LNCaP clone FGC (cell line): ENCODE measurements around the gene CD19.

ENCODE experiments used
- DNase-seq: peaks from one replicate; pipeline ENCODE4 v3.0.0-alpha.2; 2011; ENCODE audit warnings: low read depth
- H3K4me3 ChIP-seq: 2 replicates; pipeline ENCODE4 v1.5.1; 2011; ENCODE audit warnings: mild to moderate bottlenecking, low read depth, low read length, control low read depth
- TF ChIP-seq, protein P1 (sequence below): IDR thresholded peaks from 2 replicates; pipeline ENCODE4 v1.5.1; 2012; ENCODE audit warnings: mild to moderate bottlenecking; ENCODE audit not compliant: control insufficient read depth, insufficient read depth; ENCODE audit errors: extremely low read depth

CD19 gene

DNA sequence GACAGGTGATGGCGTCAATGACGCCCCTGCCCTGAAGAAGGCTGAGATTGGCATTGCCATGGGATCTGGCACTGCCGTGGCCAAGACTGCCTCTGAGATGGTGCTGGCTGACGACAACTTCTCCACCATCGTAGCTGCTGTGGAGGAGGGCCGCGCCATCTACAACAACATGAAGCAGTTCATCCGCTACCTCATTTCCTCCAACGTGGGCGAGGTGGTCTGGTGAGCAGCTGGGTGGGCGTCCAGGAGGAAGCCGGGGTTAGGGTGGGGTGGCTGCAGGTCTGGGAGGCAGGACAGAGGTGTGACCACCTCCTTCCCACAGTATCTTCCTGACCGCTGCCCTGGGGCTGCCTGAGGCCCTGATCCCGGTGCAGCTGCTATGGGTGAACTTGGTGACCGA is 29.9 kb upstream of the CD19 start:
- TF ChIP-seq, protein P1, sequence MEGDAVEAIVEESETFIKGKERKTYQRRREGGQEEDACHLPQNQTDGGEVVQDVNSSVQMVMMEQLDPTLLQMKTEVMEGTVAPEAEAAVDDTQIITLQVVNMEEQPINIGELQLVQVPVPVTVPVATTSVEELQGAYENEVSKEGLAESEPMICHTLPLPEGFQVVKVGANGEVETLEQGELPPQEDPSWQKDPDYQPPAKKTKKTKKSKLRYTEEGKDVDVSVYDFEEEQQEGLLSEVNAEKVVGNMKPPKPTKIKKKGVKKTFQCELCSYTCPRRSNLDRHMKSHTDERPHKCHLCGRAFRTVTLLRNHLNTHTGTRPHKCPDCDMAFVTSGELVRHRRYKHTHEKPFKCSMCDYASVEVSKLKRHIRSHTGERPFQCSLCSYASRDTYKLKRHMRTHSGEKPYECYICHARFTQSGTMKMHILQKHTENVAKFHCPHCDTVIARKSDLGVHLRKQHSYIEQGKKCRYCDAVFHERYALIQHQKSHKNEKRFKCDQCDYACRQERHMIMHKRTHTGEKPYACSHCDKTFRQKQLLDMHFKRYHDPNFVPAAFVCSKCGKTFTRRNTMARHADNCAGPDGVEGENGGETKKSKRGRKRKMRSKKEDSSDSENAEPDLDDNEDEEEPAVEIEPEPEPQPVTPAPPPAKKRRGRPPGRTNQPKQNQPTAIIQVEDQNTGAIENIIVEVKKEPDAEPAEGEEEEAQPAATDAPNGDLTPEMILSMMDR: no peak
- H3K4me3 ChIP-seq: no peak overlapping the region
- DNase-seq: no peak

DNA sequence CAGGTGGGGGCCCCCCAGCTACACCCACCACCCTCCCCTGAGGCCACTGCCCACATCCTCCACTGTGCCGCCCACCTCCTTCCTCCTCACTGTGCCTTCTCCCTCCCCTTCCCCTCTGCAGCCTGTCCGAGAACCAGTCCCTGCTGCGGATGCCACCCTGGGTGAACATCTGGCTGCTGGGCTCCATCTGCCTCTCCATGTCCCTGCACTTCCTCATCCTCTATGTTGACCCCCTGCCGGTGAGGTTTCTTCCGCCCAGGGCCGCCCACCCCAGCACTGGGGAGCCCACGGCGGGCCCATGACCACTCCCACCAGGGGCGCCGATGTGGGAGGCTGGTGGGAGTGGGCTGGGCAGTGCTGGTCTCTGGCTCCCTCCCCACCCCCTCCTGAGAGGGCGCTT is 28.9 kb upstream of the CD19 start:
- H3K4me3 ChIP-seq: no peak overlapping the region
- TF ChIP-seq, protein P1: no peak
- DNase-seq: no peak

DNA sequence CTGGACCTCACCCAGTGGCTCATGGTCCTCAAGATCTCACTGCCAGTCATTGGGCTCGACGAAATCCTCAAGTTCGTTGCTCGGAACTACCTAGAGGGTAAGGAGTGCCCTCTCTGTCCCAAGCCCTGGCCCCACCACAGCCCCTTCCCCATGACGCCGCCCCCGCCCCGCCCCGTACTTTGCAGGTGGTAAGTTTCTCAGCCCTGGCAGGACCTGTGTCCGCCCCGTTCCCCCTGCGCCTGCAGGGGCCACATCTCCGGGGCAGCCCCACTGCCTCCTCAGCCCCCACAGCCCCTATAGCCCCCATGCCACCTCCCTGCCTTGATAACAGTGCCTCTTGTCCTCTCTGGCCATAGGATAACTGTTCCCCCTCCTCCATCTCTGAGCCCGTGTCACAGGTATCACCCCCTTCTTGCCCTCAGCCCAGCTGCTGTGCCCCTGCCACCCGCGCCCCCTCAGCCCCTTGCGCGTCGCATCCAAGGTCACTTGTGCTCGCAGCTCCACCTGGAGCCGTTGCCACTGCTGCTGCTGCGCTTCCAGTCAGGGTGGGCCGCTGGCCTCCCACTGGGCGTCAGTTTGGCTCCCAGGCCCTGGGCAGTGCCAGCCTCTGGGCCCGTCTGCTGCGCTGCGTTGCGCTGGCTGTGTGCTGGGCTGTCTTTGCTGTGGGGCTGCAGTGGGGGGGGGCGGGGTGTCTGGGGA is 28.3 kb upstream of the CD19 start:
- DNase-seq: no peak
- TF ChIP-seq, protein P1: no peak
- H3K4me3 ChIP-seq: no peak overlapping the region

DNA sequence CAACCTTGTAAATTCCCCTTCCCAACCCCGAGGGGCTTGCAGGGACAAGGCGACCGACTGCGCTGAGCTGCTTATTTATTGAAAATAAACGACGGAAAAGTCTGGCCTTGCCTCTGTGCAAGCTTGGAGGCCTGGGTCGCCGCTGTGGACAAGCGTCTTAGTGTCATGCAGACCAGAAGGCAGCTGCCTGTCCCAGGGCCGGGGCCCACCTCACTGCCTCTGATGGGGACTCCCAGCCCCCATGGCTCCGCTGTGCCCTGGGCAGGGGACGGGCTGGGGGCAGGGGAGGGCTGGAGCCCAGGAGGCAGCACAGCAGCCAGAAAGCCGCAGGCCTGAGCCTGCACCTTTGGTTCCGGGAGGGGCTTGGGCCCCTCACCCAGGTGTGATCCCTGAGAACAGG is 27.4 kb upstream of the CD19 start:
- DNase-seq: no peak
- TF ChIP-seq, protein P1: no peak
- no peak overlapping the region for H3K4me3 ChIP-seq

DNA sequence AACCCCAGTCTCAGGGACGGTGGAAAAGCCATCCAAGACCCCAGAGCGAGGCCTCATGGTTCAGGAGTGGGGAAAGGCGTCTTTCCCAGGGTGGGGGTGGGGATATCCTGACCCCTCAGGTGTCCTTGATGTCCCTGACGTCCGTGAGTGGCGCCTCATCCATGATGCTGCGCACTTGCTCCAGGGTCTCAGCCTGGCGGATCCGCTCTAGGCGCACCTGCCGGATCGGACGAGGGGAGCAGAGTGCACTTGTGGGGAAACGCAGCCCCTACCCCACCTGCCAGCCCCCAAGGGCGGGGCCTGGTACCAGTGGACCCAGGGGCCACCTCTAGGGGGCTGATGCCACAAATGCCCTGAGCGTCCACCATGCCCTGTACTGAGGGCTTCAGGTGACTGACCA is 26.9 kb upstream of the CD19 start:
- no peak for DNase-seq
- H3K4me3 ChIP-seq: no peak overlapping the region
- TF ChIP-seq, protein P1: no peak

DNA sequence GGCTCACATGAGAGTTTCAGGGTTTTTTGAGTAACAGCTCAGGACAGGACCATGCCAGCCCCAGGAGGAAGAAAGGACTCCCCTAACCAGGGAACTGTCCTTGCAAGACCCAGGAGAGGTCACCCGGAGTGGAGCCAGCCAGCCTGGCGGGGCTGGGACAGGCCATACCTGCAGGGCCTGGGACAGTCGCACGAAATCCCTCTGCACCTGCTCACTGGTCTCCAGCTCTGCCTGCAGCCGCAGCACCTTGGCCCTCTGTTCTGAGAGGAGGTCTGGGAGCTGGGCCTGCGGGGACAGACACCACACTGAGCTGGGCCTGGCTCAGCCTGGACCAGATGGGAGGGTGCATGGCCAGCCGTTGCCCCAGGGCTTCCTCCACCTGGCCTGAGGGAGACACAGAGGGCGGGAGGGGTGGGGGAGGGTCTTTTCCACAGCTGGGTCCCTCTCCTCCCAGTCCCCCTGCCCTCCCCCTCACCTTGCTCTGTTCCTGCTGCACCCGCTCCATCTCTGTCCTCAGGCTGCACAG is 26.5 kb upstream of the CD19 start:
- TF ChIP-seq, protein P1: no peak
- H3K4me3 ChIP-seq: no peak overlapping the region
- no peak for DNase-seq
